ENCODE data around the gene ACOT7. TPM values are rescaled to one million over a fixed set of nuclear protein-coding genes. Genes with fewer than 3 reads are reported as not detected.

The ACOT7 gene
- total and polyA plus RNA-seq, 2 experiments from 2014 or later = 20.3 to 39.9 TPM

DNA sequence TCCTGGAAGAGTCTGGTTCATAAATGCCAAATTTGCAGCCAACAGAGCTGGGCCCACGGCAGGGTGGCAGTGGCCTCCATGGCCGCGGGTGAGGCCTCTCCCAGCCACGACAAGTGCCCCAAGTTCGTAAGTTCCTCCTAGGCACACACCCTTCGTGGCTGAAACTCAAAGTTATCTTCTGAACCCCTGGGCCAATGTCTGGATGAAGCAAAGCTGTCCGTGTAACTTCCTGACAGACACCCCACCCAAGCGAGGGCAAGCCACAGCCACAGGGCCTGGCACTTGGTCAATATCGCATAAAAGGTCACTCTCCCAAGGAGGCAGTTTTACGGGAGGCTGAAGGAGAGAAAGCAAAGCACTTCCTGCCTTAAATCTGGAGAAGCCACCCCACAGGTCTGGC is 104.9 kb downstream of the ACOT7 start:
- H3K36me3 ChIP-seq (replicated peaks; ENCODE audit: insufficient read depth, low read depth) = no peaks in the 10 kb centered on the region
- H3K4me3 ChIP-seq = no peak overlapping the region
- no peak overlapping the region for H3K4me2 ChIP-seq
- WGBS (ENCODE audit: low lambda C conversion rate, missing lambda C conversion rate) = 88% methylated on average over 10 of the region's 10 CpGs
- TF ChIP-seq EZH2phosphoT487 (IDR thresholded peaks at IDR 0.05; ENCODE audit: low read depth, severe bottlenecking, unreplicated experiment) (no peak), EZH2 (IDR thresholded peaks at IDR 0.05; ENCODE audit: borderline replicate concordance) (no peak)
- TF ChIP-seq, protein P1, sequence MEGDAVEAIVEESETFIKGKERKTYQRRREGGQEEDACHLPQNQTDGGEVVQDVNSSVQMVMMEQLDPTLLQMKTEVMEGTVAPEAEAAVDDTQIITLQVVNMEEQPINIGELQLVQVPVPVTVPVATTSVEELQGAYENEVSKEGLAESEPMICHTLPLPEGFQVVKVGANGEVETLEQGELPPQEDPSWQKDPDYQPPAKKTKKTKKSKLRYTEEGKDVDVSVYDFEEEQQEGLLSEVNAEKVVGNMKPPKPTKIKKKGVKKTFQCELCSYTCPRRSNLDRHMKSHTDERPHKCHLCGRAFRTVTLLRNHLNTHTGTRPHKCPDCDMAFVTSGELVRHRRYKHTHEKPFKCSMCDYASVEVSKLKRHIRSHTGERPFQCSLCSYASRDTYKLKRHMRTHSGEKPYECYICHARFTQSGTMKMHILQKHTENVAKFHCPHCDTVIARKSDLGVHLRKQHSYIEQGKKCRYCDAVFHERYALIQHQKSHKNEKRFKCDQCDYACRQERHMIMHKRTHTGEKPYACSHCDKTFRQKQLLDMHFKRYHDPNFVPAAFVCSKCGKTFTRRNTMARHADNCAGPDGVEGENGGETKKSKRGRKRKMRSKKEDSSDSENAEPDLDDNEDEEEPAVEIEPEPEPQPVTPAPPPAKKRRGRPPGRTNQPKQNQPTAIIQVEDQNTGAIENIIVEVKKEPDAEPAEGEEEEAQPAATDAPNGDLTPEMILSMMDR (IDR thresholded peaks at IDR 0.05; ENCODE audit: poor library complexity) = no peak
- no peaks in the 10 kb centered on the region for H4K20me1 ChIP-seq (ENCODE audit: insufficient read depth, poor library complexity, severe bottlenecking)
- H2AFZ ChIP-seq = no peak overlapping the region
- no peaks in the 10 kb centered on the region for H3K9me3 ChIP-seq (ENCODE audit: low read depth)
- no peaks in the 10 kb centered on the region for H3K79me2 ChIP-seq
- no peak overlapping the region for H3K27ac ChIP-seq
- DNase-seq (ENCODE audit: low spot score) = no peak
- no peaks in the 10 kb centered on the region for H3K9me2 ChIP-seq (replicated peaks; ENCODE audit: insufficient read depth)
- H3K4me1 ChIP-seq (ENCODE audit: insufficient read depth) = peaks cover 7% of the 10 kb centered on the region
- H3K27me3 ChIP-seq = no peaks in the 10 kb centered on the region

DNA sequence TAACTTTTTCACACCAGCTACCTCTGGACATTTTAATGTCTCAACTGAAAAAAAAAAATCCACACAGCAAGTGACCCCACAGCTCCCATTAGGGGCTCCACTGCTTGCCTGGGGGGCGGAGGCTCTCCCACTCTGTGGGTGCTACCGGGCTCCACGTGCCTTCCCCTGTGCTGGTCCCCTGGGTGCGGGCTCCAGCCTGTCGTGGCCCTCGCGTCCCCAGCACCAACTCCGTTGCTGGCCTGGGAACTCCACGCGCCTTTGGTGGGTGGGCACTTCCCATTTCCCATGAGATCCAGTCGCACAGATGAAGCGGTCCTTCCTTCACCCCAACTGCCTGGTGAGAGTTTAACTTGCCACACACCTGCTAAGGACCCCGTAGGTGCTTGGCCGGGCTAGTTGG is 105.5 kb downstream of the ACOT7 start:
- Histone ChIP-seq H3K4me1 (ENCODE audit: insufficient read depth) (peaks cover 7% of the 10 kb centered on the region), H3K4me2 (no peak overlapping the region), H3K9me3 (ENCODE audit: low read depth) (no peaks in the 10 kb centered on the region), H3K36me3 (replicated peaks; ENCODE audit: insufficient read depth, low read depth) (no peaks in the 10 kb centered on the region), H3K9me2 (replicated peaks; ENCODE audit: insufficient read depth) (no peaks in the 10 kb centered on the region), H3K4me3 (no peak overlapping the region), H4K20me1 (ENCODE audit: insufficient read depth, poor library complexity, severe bottlenecking) (no peaks in the 10 kb centered on the region), H3K79me2 (no peaks in the 10 kb centered on the region), H2AFZ (no peak overlapping the region), H3K27me3 (no peaks in the 10 kb centered on the region), H3K27ac (peak overlapping the region; percentile 29)
- TF ChIP-seq, protein P1 (IDR thresholded peaks at IDR 0.05; ENCODE audit: poor library complexity) = no peak
- TF ChIP-seq EZH2phosphoT487 (IDR thresholded peaks at IDR 0.05; ENCODE audit: low read depth, severe bottlenecking, unreplicated experiment) = no peak
- TF ChIP-seq EZH2 (IDR thresholded peaks at IDR 0.05; ENCODE audit: borderline replicate concordance) = no peak
- no peak for DNase-seq (ENCODE audit: low spot score)
- WGBS (ENCODE audit: low lambda C conversion rate, missing lambda C conversion rate) = 96% methylated on average over 14 of the region's 14 CpGs

GRCh38 chr1:6287431-6287886 is 106.1 kb downstream of the ACOT7 start:
- TF ChIP-seq EZH2phosphoT487 (IDR thresholded peaks at IDR 0.05; ENCODE audit: low read depth, severe bottlenecking, unreplicated experiment) (no peak), EZH2 (IDR thresholded peaks at IDR 0.05; ENCODE audit: borderline replicate concordance) (no peak)
- TF ChIP-seq, protein P1 (IDR thresholded peaks at IDR 0.05; ENCODE audit: poor library complexity) = no peak

More at GRCh38 chr1:6287431-6287886, 106.1 kb downstream of the ACOT7 start:
- Histone ChIP-seq H3K27me3 (no peaks in the 10 kb centered on the region), H2AFZ (no peak overlapping the region), H3K79me2 (no peaks in the 10 kb centered on the region), H4K20me1 (ENCODE audit: insufficient read depth, poor library complexity, severe bottlenecking) (no peaks in the 10 kb centered on the region), H3K4me1 (ENCODE audit: insufficient read depth) (peaks cover 7% of the 10 kb centered on the region), H3K9me2 (replicated peaks; ENCODE audit: insufficient read depth) (no peaks in the 10 kb centered on the region), H3K36me3 (replicated peaks; ENCODE audit: insufficient read depth, low read depth) (no peaks in the 10 kb centered on the region), H3K4me2 (no peak overlapping the region), H3K27ac (peak overlapping the region; percentile 29), H3K9me3 (ENCODE audit: low read depth) (no peaks in the 10 kb centered on the region), H3K4me3 (no peak overlapping the region)
- WGBS (ENCODE audit: low lambda C conversion rate, missing lambda C conversion rate) = 83% methylated on average over 10 of the region's 10 CpGs
- peak; percentile 43 for DNase-seq (ENCODE audit: low spot score)
